GM12878 (cell line): ENCODE results near the gene LPGAT1. TPM values are rescaled to one million over a fixed set of nuclear protein-coding genes. Genes with fewer than 3 reads are reported as not detected.

Experiments
- ATAC-seq: fragments of 200-7000 bp; cut with Tn5 transposase; 3 replicates; pipeline ENCODE4 v1.9.1; 2020; ENCODE audit warnings: mild to moderate bottlenecking, moderate library complexity
- BruUV-seq: library from RNA; stranded (reverse); fragments of 400-500 nt; replicated peaks from 2 replicates; lab custom pipeline; 2021; lab: Mats Ljungman, UMichigan
- CTCF ChIA-PET: fragments of 300-600 bp; sonication (Branson Sonifier 250); formaldehyde crosslinking; extraction: SDS; loops from one replicate; lab custom pipeline; 2021; ENCODE audit warnings: inconsistent platforms; lab: Yijun Ruan, JAX
- POLR2A ChIA-PET: fragments of 350-600 bp; formaldehyde crosslinking; extraction: SDS; loops from one replicate; lab custom pipeline; 2021; ENCODE audit warnings: inconsistent platforms; lab: Charles Lee
- RAD21 ChIA-PET: fragments of 300-600 bp; sonication (Branson Sonifier 250); formaldehyde crosslinking; loops from one replicate; lab custom pipeline; 2023; ENCODE audit warnings: antibody characterized with exemption; ENCODE audit not compliant: unreplicated experiment; lab: Charles Lee
- SMC1A ChIA-PET: fragments of 300-600 bp; sonication (Branson Sonifier 250); formaldehyde crosslinking; loops from one replicate; lab custom pipeline; 2023; ENCODE audit not compliant: unreplicated experiment, uncharacterized antibody; lab: Charles Lee
- DNase-seq: peaks from one replicate; pipeline ENCODE4 v3.0.0-alpha.2; 2011; ENCODE audit warnings: low read depth, low spot score
- FAIRE-seq: peaks from 3 replicates; lab custom pipeline; 2011; peaks lifted over from hg19 to GRCh38; lab: Jason Lieb, UNC
- H2AFZ ChIP-seq: 2 replicates; pipeline ENCODE4 v1.6.0; 2011; ENCODE audit warnings: low read depth, low read length, control low read depth; ENCODE audit not compliant: control insufficient read depth
- H3K27ac ChIP-seq: 2 replicates; pipeline ENCODE4 v1.5.1; 2011; ENCODE audit warnings: control low read depth; ENCODE audit not compliant: control insufficient read depth, insufficient read depth
- H3K27me3 ChIP-seq, 2 experiments: replicated peaks in 1 of 2; 2 replicates each; pipeline versions ENCODE4 v1.6.0 to v1.6.1; 2011; ENCODE audit warnings: low read length in 1 of 2; ENCODE audit not compliant: control insufficient read depth in 2 of 2, insufficient read depth in 2 of 2
- H3K36me3 ChIP-seq, 2 experiments: 2 replicates each; pipeline ENCODE4 v1.5.1; 2011; ENCODE audit warnings: low read length in 1 of 2; ENCODE audit not compliant: control insufficient read depth in 2 of 2, insufficient read depth in 2 of 2
- H3K4me1 ChIP-seq: 2 replicates; pipeline ENCODE4 v1.6.1; 2011; ENCODE audit warnings: mild to moderate bottlenecking, low read length, moderate library complexity, mixed read lengths; ENCODE audit not compliant: control insufficient read depth, insufficient read depth
- H3K4me2 ChIP-seq: 2 replicates; pipeline ENCODE4 v1.6.0; 2011; ENCODE audit warnings: control low read depth; ENCODE audit not compliant: control insufficient read depth, insufficient read depth
- H3K4me3 ChIP-seq: fragments of 200-600 bp; sonication (generic); 2 replicates; pipeline ENCODE4 v1.5.1; 2016
- H3K79me2 ChIP-seq: 2 replicates; pipeline ENCODE4 v1.6.0; 2011; ENCODE audit warnings: low read length; ENCODE audit not compliant: control insufficient read depth, insufficient read depth
- H3K9ac ChIP-seq: 2 replicates; pipeline ENCODE4 v1.8.0; 2011; ENCODE audit warnings: low read length, control low read depth, mixed read lengths; ENCODE audit not compliant: control insufficient read depth, insufficient read depth
- H3K9me3 ChIP-seq: replicated peaks from 3 replicates; pipeline ENCODE4 v1.5.1; 2011; ENCODE audit warnings: mild to moderate bottlenecking, low read length; ENCODE audit not compliant: control insufficient read depth, insufficient read depth
- H4K20me1 ChIP-seq: 2 replicates; pipeline ENCODE4 v1.6.0; 2011; ENCODE audit not compliant: control insufficient read depth, insufficient read depth
- CBX5 ChIP-seq: sonication (generic); IDR thresholded peaks from 2 replicates; pipeline ENCODE4 v1.6.1; 2016; ENCODE audit warnings: low read depth, moderate library complexity, mild to moderate bottlenecking, inconsistent platforms
- EZH2 ChIP-seq: IDR thresholded peaks from 2 replicates; pipeline ENCODE4 v1.6.1; 2012; ENCODE audit warnings: low read depth, mild to moderate bottlenecking, control low read depth, inconsistent platforms, low read length, borderline replicate concordance; ENCODE audit not compliant: control insufficient read depth
- JUNB ChIP-seq: IDR thresholded peaks from 2 replicates; pipeline ENCODE4 v1.6.1; 2016; ENCODE audit warnings: antibody characterized with exemption, mild to moderate bottlenecking
- MTA3 ChIP-seq: IDR thresholded peaks from 2 replicates; pipeline ENCODE4 v1.6.1; 2012; ENCODE audit warnings: low read length, inconsistent platforms, borderline replicate concordance
- POU2F2 ChIP-seq: IDR thresholded peaks from 3 replicates; pipeline ENCODE4 v1.6.1; 2011; ENCODE audit warnings: low read depth, mild to moderate bottlenecking, low read length, borderline replicate concordance
- RAD51 ChIP-seq: fragments of 450-650 bp; IDR thresholded peaks from 2 replicates; pipeline ENCODE4 v1.6.1; 2016; ENCODE audit warnings: moderate library complexity, mild to moderate bottlenecking, inconsistent platforms
- SMARCA5 ChIP-seq: fragments of 450-650 bp; IDR thresholded peaks from 2 replicates; pipeline ENCODE4 v1.6.1; 2017; ENCODE audit warnings: mild to moderate bottlenecking
- SPI1 ChIP-seq: IDR thresholded peaks from 2 replicates; pipeline ENCODE4 v1.6.1; 2011; ENCODE audit warnings: low read depth, mild to moderate bottlenecking, low read length, moderate library complexity, borderline replicate concordance; ENCODE audit not compliant: insufficient read depth
- USF2 ChIP-seq: IDR thresholded peaks from 2 replicates; pipeline ENCODE4 v1.6.1; 2011; ENCODE audit warnings: low read depth, low read length, improper control_type of control experiment, borderline replicate concordance
- YY1 ChIP-seq: IDR thresholded peaks from 2 replicates; pipeline ENCODE4 v1.6.1; 2011; ENCODE audit warnings: low read depth, mild to moderate bottlenecking, low read length
- ZBTB4 ChIP-seq: fragments of 450-650 bp; formaldehyde crosslinking; IDR thresholded peaks from 2 replicates; pipeline ENCODE4 v1.4.0; 2022; ENCODE audit warnings: mild to moderate bottlenecking, moderate library complexity
- WGBS: methylation state at CpG from one replicate; pipeline ENCODE4 v1.1.6; 2016; ENCODE audit warnings: low lambda C conversion rate; ENCODE audit not compliant: insufficient replicate concordance, insufficient coverage; ENCODE audit errors: missing lambda C conversion rate; 5-methylcytosine and 5-hydroxymethylcytosine counted together
- in situ Hi-C: fragments of 300-500 bp; cut with MboI; formaldehyde crosslinking; loops from 9 replicates; pipeline ENCODE4 v1.14.3; 2018; ENCODE audit warnings: mixed read lengths
- intact Hi-C: fragments of 100-400 bp; cut with micrococcal nuclease; formaldehyde crosslinking; loops from one replicate; pipeline ENCODE4 v1.14.2; 2022; ENCODE audit not compliant: unreplicated experiment
- polyA plus RNA-seq, 11 experiments: library from polyadenylated mRNA; depleted of rRNA in 4 of 11; unstranded in 6 of 11; stranded (reverse) in 5 of 11; fragments of >200 nt; fragmentation: Nextera tagmentation in 4 of 11; fragmentation: Illumina TruSeq in 1 of 11; extraction: Ambion mirVana in 4 of 11; extraction: Trizol in 1 of 11; gene quantifications; 1 replicate in 1 of 11; 2 replicates in 10 of 11; pipeline versions ENCODE4 v1.2.1 to v1.2.3, GENCODE V29; 2011 to 2016; ENCODE audit warnings: inconsistent platforms in 2 of 11, missing spikeins in 2 of 11, low read depth in 1 of 11
- total RNA-seq, 4 experiments: library from RNA; depleted of rRNA in 3 of 4; stranded (reverse); fragments of >200 nt in 3 of 4; fragmentation: Illumina TruSeq in 1 of 4; extraction: Trizol in 1 of 4; gene quantifications; 2 replicates each; pipeline versions ENCODE4 v1.2.1 to v1.2.3, GENCODE V29; 2013 to 2021
- TF ChIP-seq, protein P1 (sequence below): fragments of 450-650 bp; formaldehyde crosslinking; IDR thresholded peaks from 2 replicates; pipeline ENCODE4 v1.4.0; 2020; ENCODE audit warnings: mild to moderate bottlenecking, moderate library complexity
- TF ChIP-seq, protein P2 (sequence below): fragments of 450-650 bp; IDR thresholded peaks from 2 replicates; pipeline ENCODE4 v1.6.1; 2017; ENCODE audit warnings: mild to moderate bottlenecking

The LPGAT1 gene
- total and polyA plus RNA-seq, 10 of the 15 experiments (the other 5 are each of a cell fraction or from before 2014, with no cell fraction given), result 5.8 to 40.6 (median 19.2) TPM

DNA sequence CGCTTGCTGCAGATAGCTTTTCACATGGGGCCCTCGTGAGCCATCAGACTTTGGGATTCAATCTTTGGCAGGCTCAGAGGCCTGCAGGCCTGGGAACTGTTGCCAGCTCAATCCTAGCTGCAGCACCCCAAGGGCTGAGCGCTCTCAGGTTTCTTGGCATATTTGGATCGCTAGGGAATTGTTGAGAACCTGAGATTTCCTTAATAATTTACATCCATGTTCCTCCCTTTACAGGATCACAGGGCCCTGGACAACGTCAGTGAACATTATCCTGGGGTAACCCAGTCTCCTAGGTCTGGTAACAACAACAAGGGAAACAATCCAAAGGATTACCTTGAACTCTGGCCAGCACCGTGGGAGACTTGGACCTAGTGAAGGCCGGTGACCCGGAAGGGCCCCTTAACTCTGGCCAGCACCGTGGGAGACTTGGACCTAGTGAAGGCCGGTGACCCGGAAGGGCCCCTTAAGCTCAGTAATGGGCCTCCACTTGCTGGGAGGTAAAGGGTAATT lies 105.8 kb downstream of the LPGAT1 start (continued):
- TF ChIP-seq MTA3 (no peak), RAD51 (no peak), JUNB (no peak), SMARCA5 (no peak)
- TF ChIP-seq, protein P1, sequence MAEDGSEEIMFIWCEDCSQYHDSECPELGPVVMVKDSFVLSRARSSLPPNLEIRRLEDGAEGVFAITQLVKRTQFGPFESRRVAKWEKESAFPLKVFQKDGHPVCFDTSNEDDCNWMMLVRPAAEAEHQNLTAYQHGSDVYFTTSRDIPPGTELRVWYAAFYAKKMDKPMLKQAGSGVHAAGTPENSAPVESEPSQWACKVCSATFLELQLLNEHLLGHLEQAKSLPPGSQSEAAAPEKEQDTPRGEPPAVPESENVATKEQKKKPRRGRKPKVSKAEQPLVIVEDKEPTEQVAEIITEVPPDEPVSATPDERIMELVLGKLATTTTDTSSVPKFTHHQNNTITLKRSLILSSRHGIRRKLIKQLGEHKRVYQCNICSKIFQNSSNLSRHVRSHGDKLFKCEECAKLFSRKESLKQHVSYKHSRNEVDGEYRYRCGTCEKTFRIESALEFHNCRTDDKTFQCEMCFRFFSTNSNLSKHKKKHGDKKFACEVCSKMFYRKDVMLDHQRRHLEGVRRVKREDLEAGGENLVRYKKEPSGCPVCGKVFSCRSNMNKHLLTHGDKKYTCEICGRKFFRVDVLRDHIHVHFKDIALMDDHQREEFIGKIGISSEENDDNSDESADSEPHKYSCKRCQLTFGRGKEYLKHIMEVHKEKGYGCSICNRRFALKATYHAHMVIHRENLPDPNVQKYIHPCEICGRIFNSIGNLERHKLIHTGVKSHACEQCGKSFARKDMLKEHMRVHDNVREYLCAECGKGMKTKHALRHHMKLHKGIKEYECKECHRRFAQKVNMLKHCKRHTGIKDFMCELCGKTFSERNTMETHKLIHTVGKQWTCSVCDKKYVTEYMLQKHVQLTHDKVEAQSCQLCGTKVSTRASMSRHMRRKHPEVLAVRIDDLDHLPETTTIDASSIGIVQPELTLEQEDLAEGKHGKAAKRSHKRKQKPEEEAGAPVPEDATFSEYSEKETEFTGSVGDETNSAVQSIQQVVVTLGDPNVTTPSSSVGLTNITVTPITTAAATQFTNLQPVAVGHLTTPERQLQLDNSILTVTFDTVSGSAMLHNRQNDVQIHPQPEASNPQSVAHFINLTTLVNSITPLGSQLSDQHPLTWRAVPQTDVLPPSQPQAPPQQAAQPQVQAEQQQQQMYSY (CRISPR knock-in tag), result no peak
- TF ChIP-seq, protein P2, sequence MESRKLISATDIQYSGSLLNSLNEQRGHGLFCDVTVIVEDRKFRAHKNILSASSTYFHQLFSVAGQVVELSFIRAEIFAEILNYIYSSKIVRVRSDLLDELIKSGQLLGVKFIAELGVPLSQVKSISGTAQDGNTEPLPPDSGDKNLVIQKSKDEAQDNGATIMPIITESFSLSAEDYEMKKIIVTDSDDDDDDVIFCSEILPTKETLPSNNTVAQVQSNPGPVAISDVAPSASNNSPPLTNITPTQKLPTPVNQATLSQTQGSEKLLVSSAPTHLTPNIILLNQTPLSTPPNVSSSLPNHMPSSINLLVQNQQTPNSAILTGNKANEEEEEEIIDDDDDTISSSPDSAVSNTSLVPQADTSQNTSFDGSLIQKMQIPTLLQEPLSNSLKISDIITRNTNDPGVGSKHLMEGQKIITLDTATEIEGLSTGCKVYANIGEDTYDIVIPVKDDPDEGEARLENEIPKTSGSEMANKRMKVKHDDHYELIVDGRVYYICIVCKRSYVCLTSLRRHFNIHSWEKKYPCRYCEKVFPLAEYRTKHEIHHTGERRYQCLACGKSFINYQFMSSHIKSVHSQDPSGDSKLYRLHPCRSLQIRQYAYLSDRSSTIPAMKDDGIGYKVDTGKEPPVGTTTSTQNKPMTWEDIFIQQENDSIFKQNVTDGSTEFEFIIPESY, result no peak
- TF ChIP-seq, all 136 proteins: peak for 0

DNA sequence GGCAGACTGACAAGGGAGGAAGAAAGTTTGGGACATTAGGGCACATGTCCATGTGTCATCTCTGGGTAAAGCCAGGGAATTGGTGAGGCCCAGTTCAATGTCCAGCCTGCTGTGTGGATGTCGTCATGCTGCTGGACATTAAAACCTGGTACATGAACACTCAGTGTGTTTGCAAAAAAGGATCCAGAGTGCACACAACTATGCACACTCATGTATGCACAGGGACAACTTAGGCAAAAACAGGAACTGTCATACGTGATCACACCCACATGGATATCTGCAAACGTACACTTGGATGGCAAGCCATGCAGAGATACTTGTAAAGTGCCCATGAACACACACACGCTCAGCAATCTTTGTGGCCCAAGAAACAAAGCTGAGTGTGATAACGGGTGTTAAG lies 107.3 kb downstream of the LPGAT1 start:
- SMC1A ChIA-PET, result interaction anchor here (0.6 to 1.1 kb wide), 3 partner anchors 42 to 234 kb away, joined by 3 read pairs; no protein-coding TSS in a partner anchor
- POLR2A ChIA-PET, result no interaction called here
- Histone ChIP-seq H2AFZ (no peak overlapping the region), H3K4me3 (no peak overlapping the region), H3K27me3 (no peaks in the 10 kb centered on the region), H3K27ac (no peak overlapping the region), H4K20me1 (no peaks in the 10 kb centered on the region), H3K4me2 (no peak overlapping the region), H3K9ac (no peak overlapping the region), H3K79me2 (no peaks in the 10 kb centered on the region), H3K4me1 (no peaks in the 10 kb centered on the region), H3K9me3 (no peaks in the 10 kb centered on the region; the same call in 2 of the 3 replicates), H3K36me3 (no peaks in the 10 kb centered on the region)
- CTCF ChIA-PET, result interaction anchor here (0.7 to 1.2 kb wide), 2 partner anchors 25 to 45 kb away, joined by 3 read pairs; no protein-coding TSS in a partner anchor
- no TSS peak for BruUV-seq
- peak; percentile 7 for FAIRE-seq
- DNase-seq, result no peak
- RAD21 ChIA-PET, result interaction anchor here (1.2 kb wide), 1 partner anchor 24 kb away, joined by 4 read pairs; no protein-coding TSS in a partner anchor
- intact Hi-C loops (no loop called here), in situ Hi-C loops (no loop called here)
- no peak for ATAC-seq
- WGBS, result 37% methylated on average over 5 of the region's 5 CpGs
- no peak for TF ChIP-seq USF2
- no peak for TF ChIP-seq EZH2
- no peak for TF ChIP-seq ZBTB4 (CRISPR knock-in tag)
- 0 out of 2 replicates have a peak, but pooled peaks have one; percentile 25 for TF ChIP-seq SPI1
- no peak for TF ChIP-seq YY1
- TF ChIP-seq CBX5, result no peak
- no peak for TF ChIP-seq POU2F2
